GM12873 (cell line): Measurements from ENCODE around the gene BSND.

ENCODE experiments used
- CTCF ChIP-seq: IDR thresholded peaks from 2 replicates; pipeline ENCODE4 v1.5.1; 2012; ENCODE audit warnings: low read depth, mild to moderate bottlenecking, moderate library complexity, low read length, control low read depth; ENCODE audit not compliant: insufficient read depth; ENCODE audit errors: missing control alignments

Gene BSND

GRCh38 chr1:55001311-55001710 lies 2.6 kb downstream of the BSND start:
- TF ChIP-seq CTCF = no peak

GRCh38 chr1:55002686-55003085 lies 4.0 kb downstream of the BSND start:
- TF ChIP-seq CTCF = no peak

- no peak for TF ChIP-seq CTCF
Observed at GRCh38 chr1:55005351-55006140, 6.8 kb downstream of the BSND start.

- no peak for TF ChIP-seq CTCF
Observed at GRCh38 chr1:55006931-55007330, 8.2 kb downstream of the BSND start.

- no peak for TF ChIP-seq CTCF
Observed at GRCh38 chr1:55007625-55008024, 8.9 kb downstream of the BSND start.

- no peak for TF ChIP-seq CTCF
Observed at GRCh38 chr1:55010194-55010886, 11.6 kb downstream of the BSND start.

- no peak for TF ChIP-seq CTCF
Observed at GRCh38 chr1:55010887-55011217, 12.1 kb downstream of the BSND start.
